HAP-1 (cell line): ENCODE measurements around the gene ARRDC1.

Experiments
- DNase-seq, 2 experiments: peaks; one replicate each; pipeline ENCODE4 v3.0.0-alpha.2; 2016 to 2020; ENCODE audit warnings: low spot score in 2 of 2
- H3K27me3 ChIP-seq: fragments of 250-450 bp; sonication (Bioruptor Pico); 2 replicates; pipeline ENCODE4 v1.5.1; 2020; ENCODE audit warnings: low read depth, mild to moderate bottlenecking, moderate library complexity
- H3K36me3 ChIP-seq: fragments of 250-450 bp; sonication (Bioruptor Pico); replicated peaks from 2 replicates; pipeline ENCODE4 v1.5.1; 2020; ENCODE audit warnings: mild to moderate bottlenecking
- H3K4me1 ChIP-seq: fragments of 250-450 bp; sonication (Bioruptor Pico); 2 replicates; pipeline ENCODE4 v1.5.1; 2020; ENCODE audit warnings: mild to moderate bottlenecking
- H3K4me3 ChIP-seq: fragments of 250-450 bp; sonication (Bioruptor Pico); 2 replicates; pipeline ENCODE4 v1.5.1; 2020; ENCODE audit warnings: mild to moderate bottlenecking, moderate library complexity
- H3K9me3 ChIP-seq: fragments of 250-450 bp; sonication (Bioruptor Pico); 2 replicates; pipeline ENCODE4 v1.5.1; 2020; ENCODE audit warnings: mild to moderate bottlenecking, moderate library complexity
- in situ Hi-C: fragments of 300-500 bp; cut with MboI; formaldehyde crosslinking; loops from 3 replicates; pipeline ENCODE4 v1.14.3; 2020; ENCODE audit warnings: low sequenced_read_pairs, inconsistent platforms, mixed read lengths

The ARRDC1 gene

GRCh38 chr9:137643921-137644320 lies 38.4 kb downstream of the ARRDC1 start:
- in situ Hi-C loops: no loop called here
- DNase-seq: no peak
- Histone ChIP-seq H3K4me1 (no peaks in the 10 kb centered on the region), H3K4me3 (no peak overlapping the region), H3K9me3 (no peaks in the 10 kb centered on the region), H3K36me3 (peaks cover 6% of the 10 kb centered on the region; the same call in 1 of the 2 replicates), H3K27me3 (no peaks in the 10 kb centered on the region)

- Histone ChIP-seq H3K4me3 (no peak overlapping the region), H3K4me1 (no peaks in the 10 kb centered on the region), H3K9me3 (no peaks in the 10 kb centered on the region), H3K27me3 (no peaks in the 10 kb centered on the region), H3K36me3 (peaks cover 6% of the 10 kb centered on the region; the same call in 1 of the 2 replicates)
- in situ Hi-C loops: no loop called here
- DNase-seq: no peak
These were observed 39.7 kb downstream of the ARRDC1 start for GRCh38 chr9:137645211-137645610.

- peaks cover 13% of the 10 kb centered on the region for H3K36me3 ChIP-seq
- DNase-seq: no peak
- in situ Hi-C loops: no loop called here
- no peaks in the 10 kb centered on the region for H3K27me3 ChIP-seq
- no peak overlapping the region for H3K4me3 ChIP-seq
- H3K9me3 ChIP-seq: no peaks in the 10 kb centered on the region
- no peaks in the 10 kb centered on the region for H3K4me1 ChIP-seq
These were observed 40.9 kb downstream of the ARRDC1 start for GRCh38 chr9:137646341-137646740.

- in situ Hi-C loops: no loop called here
- H3K36me3 ChIP-seq: peaks cover 19% of the 10 kb centered on the region
- no peak overlapping the region for H3K4me3 ChIP-seq
These were observed 41.7 kb downstream of the ARRDC1 start for GRCh38 chr9:137647096-137647714.

GRCh38 chr9:137648396-137648795 lies 42.9 kb downstream of the ARRDC1 start:
- no peak for DNase-seq
- no peaks in the 10 kb centered on the region for H3K4me1 ChIP-seq
- H3K4me3 ChIP-seq: no peak overlapping the region
- no peaks in the 10 kb centered on the region for H3K9me3 ChIP-seq
- H3K36me3 ChIP-seq: peaks cover 18% of the 10 kb centered on the region
- in situ Hi-C loops: no loop called here
- no peaks in the 10 kb centered on the region for H3K27me3 ChIP-seq

More at GRCh38 chr9:137647096-137647714, 41.7 kb downstream of the ARRDC1 start:
- no peaks in the 10 kb centered on the region for H3K4me1 ChIP-seq
- H3K27me3 ChIP-seq: no peaks in the 10 kb centered on the region
- no peak for DNase-seq
- no peaks in the 10 kb centered on the region for H3K9me3 ChIP-seq

GRCh38 chr9:137649553-137649952 lies 44.1 kb downstream of the ARRDC1 start:
- in situ Hi-C loops: no loop called here
- no peaks in the 10 kb centered on the region for H3K4me1 ChIP-seq
- no peak for DNase-seq
- no peaks in the 10 kb centered on the region for H3K9me3 ChIP-seq
- H3K27me3 ChIP-seq: no peaks in the 10 kb centered on the region
- H3K4me3 ChIP-seq: no peak overlapping the region
- H3K36me3 ChIP-seq: peaks cover 12% of the 10 kb centered on the region

- no peak overlapping the region for H3K4me3 ChIP-seq
- no peak for DNase-seq
- in situ Hi-C loops: no loop called here
- no peaks in the 10 kb centered on the region for H3K4me1 ChIP-seq
- peaks cover 12% of the 10 kb centered on the region for H3K36me3 ChIP-seq
- no peaks in the 10 kb centered on the region for H3K27me3 ChIP-seq
- no peaks in the 10 kb centered on the region for H3K9me3 ChIP-seq
These were observed 44.8 kb downstream of the ARRDC1 start for GRCh38 chr9:137650259-137650658.

- H3K4me3 ChIP-seq: no peak overlapping the region
- no peaks in the 10 kb centered on the region for H3K27me3 ChIP-seq
- no peaks in the 10 kb centered on the region for H3K9me3 ChIP-seq
- in situ Hi-C loops: no loop called here
- H3K36me3 ChIP-seq: peaks cover 12% of the 10 kb centered on the region
- H3K4me1 ChIP-seq: no peaks in the 10 kb centered on the region
- no peak for DNase-seq
These were observed 45.3 kb downstream of the ARRDC1 start for GRCh38 chr9:137650779-137651178.

GRCh38 chr9:137656416-137656815 lies 50.9 kb downstream of the ARRDC1 start:
- no peaks in the 10 kb centered on the region for H3K27me3 ChIP-seq
- no peaks in the 10 kb centered on the region for H3K9me3 ChIP-seq
- in situ Hi-C loops: no loop called here
- no peaks in the 10 kb centered on the region for H3K4me1 ChIP-seq
- H3K36me3 ChIP-seq: peaks cover 5% of the 10 kb centered on the region
- no peak overlapping the region for H3K4me3 ChIP-seq
- no peak for DNase-seq

GRCh38 chr9:137657606-137658005 lies 52.1 kb downstream of the ARRDC1 start:
- in situ Hi-C loops: no loop called here
- H3K4me1 ChIP-seq: no peaks in the 10 kb centered on the region
- no peak for DNase-seq

GRCh38 chr9:137658781-137659180 lies 53.3 kb downstream of the ARRDC1 start:
- no peak overlapping the region for H3K4me3 ChIP-seq
- no peaks in the 10 kb centered on the region for H3K27me3 ChIP-seq
- no peaks in the 10 kb centered on the region for H3K9me3 ChIP-seq
- in situ Hi-C loops: no loop called here
- H3K4me1 ChIP-seq: no peaks in the 10 kb centered on the region
- DNase-seq: no peak
- no peaks in the 10 kb centered on the region for H3K36me3 ChIP-seq

More at GRCh38 chr9:137657606-137658005, 52.1 kb downstream of the ARRDC1 start:
- H3K27me3 ChIP-seq: no peaks in the 10 kb centered on the region
- H3K36me3 ChIP-seq: no peaks in the 10 kb centered on the region
- no peak overlapping the region for H3K4me3 ChIP-seq
- H3K9me3 ChIP-seq: no peaks in the 10 kb centered on the region

GRCh38 chr9:137660144-137660543 lies 54.7 kb downstream of the ARRDC1 start:
- Histone ChIP-seq H3K36me3 (no peaks in the 10 kb centered on the region), H3K4me1 (no peaks in the 10 kb centered on the region), H3K9me3 (no peaks in the 10 kb centered on the region), H3K27me3 (no peaks in the 10 kb centered on the region), H3K4me3 (no peak overlapping the region)
- in situ Hi-C loops: no loop called here
- no peak for DNase-seq

- in situ Hi-C loops: no loop called here
- Histone ChIP-seq H3K27me3 (no peaks in the 10 kb centered on the region), H3K4me3 (no peak overlapping the region), H3K9me3 (no peaks in the 10 kb centered on the region), H3K36me3 (no peaks in the 10 kb centered on the region; the same call in 1 of the 2 replicates), H3K4me1 (peaks cover 7% of the 10 kb centered on the region)
- no peak for DNase-seq
These were observed 58.1 kb downstream of the ARRDC1 start for GRCh38 chr9:137663584-137663983.

GRCh38 chr9:137664676-137665075 lies 59.2 kb downstream of the ARRDC1 start:
- no peak for DNase-seq
- Histone ChIP-seq H3K27me3 (no peaks in the 10 kb centered on the region), H3K4me3 (no peak overlapping the region), H3K4me1 (peaks cover 7% of the 10 kb centered on the region), H3K36me3 (no peaks in the 10 kb centered on the region; the same call in 1 of the 2 replicates), H3K9me3 (no peaks in the 10 kb centered on the region)
- in situ Hi-C loops: no loop called here
